NCI-H1417 treated with DMSO at 0.1 percent for 48 hours (cell line): Measurements from ENCODE around the gene RIOK2.

Experiments
- DNase-seq: peaks from one replicate; lab custom pipeline; 2025; lab: John Stamatoyannopoulos, UW

RIOK2 gene

DNA sequence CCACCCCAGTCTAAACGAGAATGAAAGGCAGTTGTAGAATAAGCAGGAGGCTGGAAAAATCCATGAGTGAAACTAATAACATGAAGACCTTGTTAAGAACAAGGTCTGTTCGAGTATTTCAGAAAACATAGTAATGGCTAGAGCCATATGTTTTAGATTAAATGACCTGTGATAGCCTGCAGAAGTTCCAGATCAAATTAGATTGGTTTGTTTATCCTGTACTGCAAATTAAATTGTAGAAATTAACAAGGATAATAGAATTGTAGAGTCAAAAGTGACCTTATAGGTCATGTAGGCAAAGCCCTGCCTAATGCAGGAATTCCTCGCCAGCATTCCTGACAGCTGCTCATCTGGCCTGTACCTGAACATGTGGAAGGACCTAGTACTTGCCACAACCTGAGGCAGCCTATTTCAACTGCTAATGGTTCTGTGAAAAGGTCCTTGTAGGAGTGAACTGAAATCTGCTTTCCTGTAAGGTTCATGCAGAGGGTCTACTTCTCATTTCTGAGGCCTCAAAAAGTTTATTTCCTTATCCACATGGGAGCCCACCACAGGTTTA, 57.8 kb downstream of the RIOK2 start:
- no peak for DNase-seq

DNA sequence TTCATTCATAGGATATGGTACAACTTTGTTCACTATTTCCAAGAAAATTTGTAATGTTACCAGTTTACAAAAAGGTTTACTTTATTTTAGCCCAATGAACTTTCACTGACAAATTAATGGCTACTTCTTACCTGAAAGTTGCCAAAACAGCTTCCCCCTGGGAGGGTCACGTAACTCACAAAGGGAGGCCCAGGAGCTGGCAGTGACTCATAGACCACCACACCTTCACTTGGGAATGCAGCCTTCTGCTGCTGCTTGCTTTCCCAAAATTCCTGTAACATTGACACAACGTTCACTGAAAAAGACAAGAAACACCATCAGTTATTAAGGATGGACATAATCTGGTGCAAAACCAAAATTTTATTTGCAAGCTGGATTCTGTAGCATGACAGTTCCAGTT, 58.7 kb downstream of the RIOK2 start:
- DNase-seq: no peak

DNA sequence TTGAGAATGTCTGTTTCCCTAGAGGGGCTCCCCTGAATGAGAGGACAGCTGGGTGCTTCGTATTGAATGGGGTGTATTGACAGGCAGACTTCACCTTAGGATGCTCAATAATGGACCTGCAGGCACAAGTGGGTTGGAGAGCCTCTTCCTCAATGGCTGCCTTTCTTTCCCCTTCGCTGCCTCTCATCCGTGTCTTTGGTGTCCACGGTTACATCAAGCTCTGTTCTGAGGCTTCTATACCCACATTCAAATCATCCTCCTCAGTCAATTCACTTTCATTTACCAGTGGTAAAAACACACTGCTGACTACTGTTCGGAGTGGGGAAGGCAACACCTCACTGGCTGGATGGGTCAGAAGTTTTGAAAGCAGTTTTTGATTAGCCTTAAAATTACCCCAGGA, 61.2 kb downstream of the RIOK2 start:
- DNase-seq: no peak

DNA sequence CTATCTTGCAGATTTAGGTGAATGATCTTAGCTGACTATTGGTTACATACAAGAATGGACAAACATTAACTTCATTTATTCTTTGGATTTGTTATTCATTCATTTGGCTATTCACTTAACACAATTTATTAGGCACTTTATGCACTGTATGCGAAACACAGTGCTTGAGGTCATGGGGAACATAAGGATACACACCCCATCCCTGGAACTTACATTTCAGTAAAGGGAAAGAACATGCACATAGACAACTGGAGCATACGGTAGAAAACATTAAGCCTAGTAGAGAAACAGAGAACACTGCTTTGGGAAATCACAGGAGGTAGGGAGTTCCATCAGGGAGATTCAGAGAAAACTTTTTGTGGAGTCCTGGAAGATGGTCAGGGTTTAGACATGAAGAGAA, 62.9 kb downstream of the RIOK2 start:
- no peak for DNase-seq

DNA sequence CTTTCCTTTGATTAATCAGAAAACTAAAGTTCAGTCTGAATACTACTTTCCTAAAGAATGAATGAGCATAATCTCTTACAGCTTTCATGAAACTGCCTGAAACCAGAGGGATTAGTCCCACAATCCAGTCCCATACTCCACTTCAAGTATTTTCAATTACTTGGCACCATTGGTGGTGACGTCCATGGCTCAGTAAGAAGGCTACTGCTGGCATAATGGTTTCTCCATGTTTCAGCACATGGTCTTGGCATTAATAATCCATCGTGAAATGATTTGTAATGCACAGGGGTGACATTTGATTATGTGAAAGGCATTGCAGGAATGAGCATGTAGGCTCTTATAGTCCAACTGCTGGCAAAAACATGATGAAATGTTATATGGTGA, 64.0 kb downstream of the RIOK2 start:
- DNase-seq: no peak

DNA sequence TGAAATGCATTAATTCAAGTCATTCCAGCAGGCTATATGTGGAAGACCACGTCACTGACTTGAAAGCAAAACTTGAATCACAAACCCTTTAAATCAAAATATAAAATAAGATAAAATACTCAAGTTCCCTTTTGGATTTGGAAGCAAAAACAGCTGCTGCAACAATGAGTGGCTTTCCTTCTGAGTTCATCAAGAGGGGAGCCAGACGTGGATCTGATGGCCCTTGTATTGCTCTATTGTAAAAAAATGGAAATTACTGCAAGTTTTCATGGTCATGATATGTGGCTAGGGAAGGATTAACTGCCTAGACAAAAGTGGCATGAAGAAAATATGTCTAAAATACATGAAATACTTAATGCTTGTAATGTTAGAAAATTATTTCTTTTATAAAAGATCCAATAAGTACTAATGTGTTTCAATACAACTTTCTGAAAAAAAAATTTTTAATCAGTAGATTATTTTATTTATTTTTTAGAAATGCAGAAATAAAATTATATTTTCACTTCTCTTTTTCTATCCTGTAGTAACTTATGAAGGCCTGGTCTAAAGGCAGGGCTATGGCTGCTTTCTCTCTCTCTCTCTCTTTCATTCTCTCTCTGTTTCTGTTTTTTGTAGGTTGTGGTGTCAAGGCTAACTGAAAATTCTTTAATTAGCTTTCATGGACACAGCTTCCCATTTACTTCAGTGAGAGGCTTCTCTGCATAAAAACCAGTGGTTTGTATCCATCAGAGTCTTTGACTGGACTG, 64.6 kb downstream of the RIOK2 start:
- DNase-seq: no peak

DNA sequence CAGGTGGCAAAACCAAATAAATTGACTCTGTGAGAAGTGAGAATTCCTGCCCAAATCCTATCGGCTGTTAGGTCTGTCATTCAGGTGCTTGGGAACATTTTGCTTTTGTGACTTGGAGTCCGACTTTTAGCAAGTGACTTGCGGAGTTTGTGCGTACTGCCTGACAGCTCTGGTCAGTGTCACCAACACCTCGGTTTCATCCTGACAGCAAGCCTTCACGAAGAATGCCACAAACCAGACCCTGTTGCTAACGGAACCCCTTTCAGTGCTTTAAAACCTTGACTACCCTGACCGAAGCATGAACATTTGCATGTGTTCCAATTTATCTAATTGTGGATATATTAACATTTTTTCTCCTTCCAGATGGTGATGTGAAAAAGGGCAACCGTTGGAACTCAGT, 67.1 kb downstream of the RIOK2 start:
- DNase-seq: no peak

DNA sequence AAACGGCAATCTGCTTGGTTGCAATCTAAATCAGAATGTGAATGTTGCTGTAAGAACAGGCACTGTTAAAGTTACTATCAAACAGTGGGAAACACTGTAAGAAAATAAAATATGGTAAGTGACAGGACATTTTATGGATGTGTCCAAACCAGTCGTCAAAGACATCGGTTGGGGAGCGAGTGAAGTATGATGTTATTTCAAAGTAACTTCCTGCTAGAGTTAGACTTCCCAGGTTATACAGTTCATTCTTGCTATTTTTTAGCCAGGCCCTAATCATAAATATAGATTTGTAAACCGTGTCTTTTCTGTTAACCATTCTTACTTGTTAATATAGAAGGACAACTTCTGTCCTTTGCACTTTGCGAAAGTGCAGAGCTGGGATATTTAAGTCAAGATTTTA, 70.8 kb downstream of the RIOK2 start:
- DNase-seq: no peak

DNA sequence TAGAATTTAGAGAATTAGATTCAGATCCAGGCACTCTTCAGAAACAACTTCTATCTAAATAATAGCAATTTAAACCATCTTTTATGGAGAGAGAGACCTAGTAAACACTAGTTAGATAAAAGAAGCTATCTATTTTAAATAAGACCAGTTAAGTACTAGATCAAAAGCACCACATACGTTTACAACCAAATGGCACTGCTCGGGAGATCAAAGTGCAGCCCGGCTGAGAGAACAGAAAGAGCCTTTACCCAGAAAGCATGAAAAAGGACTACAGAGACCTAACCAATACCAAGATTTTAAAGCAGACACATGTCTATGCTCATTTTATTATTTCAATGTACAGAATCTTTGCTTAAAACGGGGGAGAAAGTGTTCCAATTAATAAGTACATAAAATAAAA, 71.4 kb downstream of the RIOK2 start:
- no peak for DNase-seq

DNA sequence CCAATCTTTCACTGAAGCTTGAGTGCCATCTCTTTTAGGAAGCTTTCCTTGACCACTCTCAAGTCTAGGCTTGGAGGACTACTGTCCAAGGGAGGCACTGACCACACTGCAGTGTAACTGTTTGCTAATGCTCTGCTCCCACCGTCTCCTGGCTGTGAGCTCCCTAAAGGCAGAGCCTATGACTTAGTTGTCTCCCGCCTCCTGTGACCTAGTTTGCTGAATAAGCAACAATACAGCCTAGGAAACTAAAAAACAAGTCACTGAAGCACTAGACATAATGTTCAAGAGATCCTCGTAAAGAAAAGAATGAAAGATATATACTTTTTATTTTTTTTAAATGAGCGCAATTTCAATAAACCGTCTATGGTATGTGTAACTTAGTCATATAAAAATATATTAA, 72.0 kb downstream of the RIOK2 start:
- no peak for DNase-seq
